Choroid plexus epithelial cell (primary cell): ENCODE results near the gene DNMT3A.

ENCODE experiments used
- DNase-seq: peaks from one replicate; pipeline ENCODE4 v3.0.0-alpha.2; 2010; ENCODE audit warnings: low read depth
- H3K4me3 ChIP-seq: 2 replicates; pipeline ENCODE4 v1.5.1; 2011; ENCODE audit warnings: low read depth, mild to moderate bottlenecking, control low read depth, low read length, moderate library complexity
- CTCF ChIP-seq: conservative IDR thresholded peaks from 2 replicates; pipeline ENCODE4 v1.5.1; 2011; ENCODE audit warnings: low read depth, mild to moderate bottlenecking, control low read depth, inconsistent platforms, low read length, moderate library complexity

DNMT3A gene

GRCh38 chr2:25227576-25227975, 114.1 kb downstream of the DNMT3A start:
- DNase-seq, result no peak
- no peak for TF ChIP-seq CTCF
- no peak overlapping the region for H3K4me3 ChIP-seq

GRCh38 chr2:25226827-25227226, 114.9 kb downstream of the DNMT3A start:
- no peak for DNase-seq
- no peak for TF ChIP-seq CTCF
- H3K4me3 ChIP-seq, result no peak overlapping the region

GRCh38 chr2:25222477-25223121, 119.1 kb downstream of the DNMT3A start:
- DNase-seq, result no peak
- TF ChIP-seq CTCF, result no peak

GRCh38 chr2:25221579-25221978, 120.1 kb downstream of the DNMT3A start:
- no peak for DNase-seq
- no peak for TF ChIP-seq CTCF

More at GRCh38 chr2:25222477-25223121, 119.1 kb downstream of the DNMT3A start:
- no peak overlapping the region for H3K4me3 ChIP-seq

GRCh38 chr2:25220313-25220712, 121.4 kb downstream of the DNMT3A start:
- no peak for DNase-seq
- TF ChIP-seq CTCF, result no peak
- no peak overlapping the region for H3K4me3 ChIP-seq

More at GRCh38 chr2:25221579-25221978, 120.1 kb downstream of the DNMT3A start:
- no peak overlapping the region for H3K4me3 ChIP-seq

GRCh38 chr2:25219621-25220020, 122.1 kb downstream of the DNMT3A start:
- no peak for TF ChIP-seq CTCF
- H3K4me3 ChIP-seq, result no peak overlapping the region
- no peak for DNase-seq

- DNase-seq, result no peak
- H3K4me3 ChIP-seq, result no peak overlapping the region
- TF ChIP-seq CTCF, result no peak
Measured at GRCh38 chr2:25218100-25218499, 123.6 kb downstream of the DNMT3A start.
